GM23338 (cell line): ENCODE measurements around the gene CACNG8. TPM values are rescaled to one million over a fixed set of nuclear protein-coding genes. Genes with fewer than 3 reads are reported as not detected.

Experiments
- ATAC-seq: fragments of 200-7000 bp; cut with Tn5 transposase; 3 replicates; pipeline ENCODE4 v1.9.1; 2020
- DNase-seq: peaks from one replicate; pipeline ENCODE4 v3.0.0-alpha.2; 2015; ENCODE audit warnings: low spot score
- H2AFZ ChIP-seq: fragments of 200-600 bp; sonication (generic); 2 replicates; pipeline ENCODE4 v1.8.0; 2016; ENCODE audit warnings: antibody characterized with exemption, mild to moderate bottlenecking, moderate library complexity
- H3F3A ChIP-seq: fragments of 200-600 bp; sonication (generic); replicated peaks from 2 replicates; pipeline ENCODE4 v1.8.0; 2017; ENCODE audit warnings: antibody characterized with exemption, mixed run types, low read depth
- H3K27ac ChIP-seq: fragments of 200-600 bp; sonication (generic); 2 replicates; pipeline ENCODE4 v1.6.1; 2016; ENCODE audit warnings: low read depth
- H3K27me3 ChIP-seq: fragments of 200-600 bp; sonication (generic); 2 replicates; pipeline ENCODE4 v1.8.0; 2016; ENCODE audit warnings: mild to moderate bottlenecking, mixed run types, moderate library complexity; ENCODE audit not compliant: insufficient read depth
- H3K36me3 ChIP-seq: fragments of 200-600 bp; sonication (generic); 2 replicates; pipeline ENCODE4 v1.8.0; 2016; ENCODE audit warnings: mild to moderate bottlenecking; ENCODE audit not compliant: insufficient read depth
- H3K4me1 ChIP-seq: fragments of 200-600 bp; sonication (generic); 2 replicates; pipeline ENCODE4 v1.8.0; 2016; ENCODE audit warnings: mild to moderate bottlenecking, moderate library complexity; ENCODE audit not compliant: insufficient read depth
- H3K4me2 ChIP-seq: fragments of 200-600 bp; sonication (generic); 2 replicates; pipeline ENCODE4 v1.7.1; 2017; ENCODE audit warnings: mixed run types
- H3K4me3 ChIP-seq: fragments of 200-600 bp; sonication (generic); 2 replicates; pipeline ENCODE4 v1.6.1; 2016; ENCODE audit warnings: mixed run types
- H3K79me2 ChIP-seq: fragments of 200-600 bp; sonication (generic); replicated peaks from 2 replicates; pipeline ENCODE4 v1.8.0; 2017; ENCODE audit warnings: mild to moderate bottlenecking; ENCODE audit not compliant: insufficient read depth
- H3K9me2 ChIP-seq: fragments of 200-600 bp; sonication (generic); 2 replicates; pipeline ENCODE4 v1.8.0; 2017; ENCODE audit not compliant: insufficient read depth
- H4K20me1 ChIP-seq: fragments of 200-600 bp; sonication (generic); replicated peaks from 2 replicates; pipeline ENCODE4 v1.8.0; 2017; ENCODE audit warnings: mild to moderate bottlenecking; ENCODE audit not compliant: insufficient read depth
- H3K27ac Mint-ChIP-seq: 2 replicates; pipeline ENCODE4 v1.8.0; 2020; ENCODE audit warnings: inconsistent platforms, mild to moderate bottlenecking, moderate library complexity, mixed read lengths
- H3K27me3 Mint-ChIP-seq: 3 replicates; pipeline ENCODE4 v1.8.0; 2022; ENCODE audit warnings: low read depth, mild to moderate bottlenecking, moderate library complexity, mixed read lengths, inconsistent platforms; ENCODE audit not compliant: insufficient read depth, poor library complexity
- H3K36me3 Mint-ChIP-seq: 3 replicates; pipeline ENCODE4 v1.8.0; 2021; ENCODE audit warnings: low read depth, mild to moderate bottlenecking, inconsistent platforms, moderate library complexity, mixed read lengths
- H3K4me1 Mint-ChIP-seq: 3 replicates; pipeline ENCODE4 v1.8.0; 2020; ENCODE audit warnings: mild to moderate bottlenecking, inconsistent platforms, mixed read lengths
- H3K4me3 Mint-ChIP-seq: 3 replicates; pipeline ENCODE4 v1.8.0; 2021; ENCODE audit warnings: moderate library complexity, mild to moderate bottlenecking, inconsistent platforms, mixed read lengths
- H3K9me3 Mint-ChIP-seq: 3 replicates; pipeline ENCODE4 v1.8.0; 2020; ENCODE audit warnings: moderate library complexity, mild to moderate bottlenecking, inconsistent platforms, mixed read lengths
- CREB1 ChIP-seq: fragments of 250-450 bp; sonication (Bioruptor Pico); IDR thresholded peaks from 2 replicates; pipeline ENCODE4 v1.5.0; 2020; ENCODE audit warnings: low read depth, mild to moderate bottlenecking, moderate library complexity
- EZH2phosphoT487 ChIP-seq: fragments of 200-600 bp; sonication (generic); IDR thresholded peaks from one replicate; pipeline ENCODE4 v1.8.1; 2018; ENCODE audit warnings: antibody characterized with exemption; ENCODE audit not compliant: unreplicated experiment
- JUNB ChIP-seq: IDR thresholded peaks from one replicate; pipeline ENCODE4 v1.6.1; 2016; ENCODE audit warnings: antibody characterized with exemption; ENCODE audit not compliant: unreplicated experiment
- POLR2AphosphoS5 ChIP-seq: IDR thresholded peaks from 2 replicates; pipeline ENCODE4 v1.6.1; 2016; ENCODE audit warnings: antibody characterized with exemption, low read depth
- STAT1 ChIP-seq: IDR thresholded peaks from one replicate; pipeline ENCODE4 v1.6.1; 2016; ENCODE audit warnings: antibody characterized with exemption; ENCODE audit not compliant: unreplicated experiment
- ZNF114 ChIP-seq: fragments of 250-450 bp; sonication (Bioruptor Pico); IDR thresholded peaks from 2 replicates; pipeline ENCODE4 v1.5.0; 2020; ENCODE audit warnings: mild to moderate bottlenecking, moderate library complexity
- ZNF331 ChIP-seq: fragments of 250-450 bp; sonication (Bioruptor Pico); IDR thresholded peaks from 2 replicates; pipeline ENCODE4 v1.5.0; 2020; ENCODE audit warnings: low read depth, mild to moderate bottlenecking, moderate library complexity
- polyA plus RNA-seq: library from polyadenylated mRNA; unstranded; fragments of >200 nt; fragmentation: Nextera tagmentation; extraction: Ambion mirVana; gene quantifications from 2 replicates; pipeline ENCODE4 v1.2.1, GENCODE V29; 2016
- total RNA-seq: library from RNA; depleted of rRNA; stranded (reverse); fragments of >200 nt; shearing (Covaris generic); gene quantifications from 2 replicates; pipeline ENCODE4 v1.2.3, GENCODE V29; 2014
- TF ChIP-seq, protein P1 (sequence below), 2 experiments: fragments of 200-600 bp in 1 of 2; sonication (generic) in 1 of 2; conservative IDR thresholded peaks; 2 replicates each; pipeline versions ENCODE4 v1.5.1 to v1.6.1; 2016 to 2017; ENCODE audit warnings: antibody characterized with exemption in 2 of 2, low read depth in 2 of 2, mild to moderate bottlenecking in 2 of 2, moderate library complexity in 1 of 2
- TF ChIP-seq, protein P2 (sequence below): fragments of 250-450 bp; sonication (Bioruptor Pico); IDR thresholded peaks from 2 replicates; pipeline ENCODE4 v1.5.0; 2020; ENCODE audit warnings: mild to moderate bottlenecking, moderate library complexity
- TF ChIP-seq, protein P3 (sequence below): IDR thresholded peaks from 2 replicates; pipeline ENCODE4 v1.6.1; 2016; ENCODE audit warnings: antibody characterized with exemption

CACNG8 gene
- total and polyA plus RNA-seq, 2 experiments from 2014 or later: 2.2 to 3.9 TPM

DNA sequence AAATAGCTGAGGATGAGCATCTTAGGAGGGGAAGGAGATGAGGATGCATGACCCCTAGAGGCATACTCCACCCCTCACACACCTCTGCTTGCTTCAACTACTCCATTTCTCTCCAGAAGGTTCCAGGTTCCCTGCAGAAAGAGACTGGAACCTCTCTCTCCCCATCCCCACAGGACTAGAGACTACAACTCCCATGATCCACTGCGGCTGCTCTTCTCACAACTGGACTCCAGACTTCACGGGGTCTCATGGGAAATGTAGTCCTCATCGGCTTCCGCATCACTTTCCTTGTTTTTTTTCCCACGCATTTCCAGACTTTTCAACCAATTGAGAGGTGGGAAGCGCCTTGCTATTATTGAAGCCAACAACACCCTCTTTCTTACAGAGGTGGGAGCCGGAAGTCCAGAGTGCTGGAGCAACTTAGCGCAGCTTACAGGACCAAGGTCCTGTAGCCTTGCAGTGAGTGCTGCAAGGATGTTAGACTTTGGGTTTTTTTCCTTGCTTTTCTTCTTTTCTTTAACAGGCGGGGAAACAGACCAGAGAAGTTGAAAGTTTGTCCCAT is 14.8 kb downstream of the CACNG8 start:
- Histone ChIP-seq H2AFZ (no peak overlapping the region), H3K36me3 (peaks cover 5% of the 10 kb centered on the region), H3K4me1 (0 out of 2 replicates have a peak, but pooled peaks cover 4% of the 10 kb centered on the region), H3F3A (peaks cover 17% of the 10 kb centered on the region; the same call in 1 of the 2 replicates), H3K9me2 (no peaks in the 10 kb centered on the region), H3K27me3 (no peaks in the 10 kb centered on the region), H3K4me2 (peak overlapping the region; percentile 80), H3K79me2 (peaks cover 6% of the 10 kb centered on the region), H4K20me1 (peaks cover 5% of the 10 kb centered on the region; the same call in 1 of the 2 replicates), H3K4me3 (peak overlapping the region; percentile 60), H3K27ac (peak overlapping the region; percentile 83)
- peaks cover 3% of the 10 kb centered on the region; the same call in 2 of the 3 replicates for H3K9me3 Mint-ChIP-seq
- peak; percentile 99 for DNase-seq
- H3K4me3 Mint-ChIP-seq: peak overlapping the region; percentile 85
- TF ChIP-seq POLR2AphosphoS5 (peak; percentile 77), EZH2phosphoT487 (no peak), STAT1 (no peak), ZNF114 (CRISPR knock-in tag) (peak; percentile 75; the same call in 1 of the 2 replicates), JUNB (no peak), CREB1 (CRISPR knock-in tag) (peak; percentile 54; the same call in 1 of the 2 replicates), ZNF331 (CRISPR knock-in tag) (no peak)
- TF ChIP-seq, protein P1, sequence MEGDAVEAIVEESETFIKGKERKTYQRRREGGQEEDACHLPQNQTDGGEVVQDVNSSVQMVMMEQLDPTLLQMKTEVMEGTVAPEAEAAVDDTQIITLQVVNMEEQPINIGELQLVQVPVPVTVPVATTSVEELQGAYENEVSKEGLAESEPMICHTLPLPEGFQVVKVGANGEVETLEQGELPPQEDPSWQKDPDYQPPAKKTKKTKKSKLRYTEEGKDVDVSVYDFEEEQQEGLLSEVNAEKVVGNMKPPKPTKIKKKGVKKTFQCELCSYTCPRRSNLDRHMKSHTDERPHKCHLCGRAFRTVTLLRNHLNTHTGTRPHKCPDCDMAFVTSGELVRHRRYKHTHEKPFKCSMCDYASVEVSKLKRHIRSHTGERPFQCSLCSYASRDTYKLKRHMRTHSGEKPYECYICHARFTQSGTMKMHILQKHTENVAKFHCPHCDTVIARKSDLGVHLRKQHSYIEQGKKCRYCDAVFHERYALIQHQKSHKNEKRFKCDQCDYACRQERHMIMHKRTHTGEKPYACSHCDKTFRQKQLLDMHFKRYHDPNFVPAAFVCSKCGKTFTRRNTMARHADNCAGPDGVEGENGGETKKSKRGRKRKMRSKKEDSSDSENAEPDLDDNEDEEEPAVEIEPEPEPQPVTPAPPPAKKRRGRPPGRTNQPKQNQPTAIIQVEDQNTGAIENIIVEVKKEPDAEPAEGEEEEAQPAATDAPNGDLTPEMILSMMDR (conservative IDR thresholded peaks at IDR 0.05; ENCODE audit: low read depth in 2 of 2): peak; percentile 18 to 20; a peak in 1 of 4 replicates
- TF ChIP-seq, protein P2, sequence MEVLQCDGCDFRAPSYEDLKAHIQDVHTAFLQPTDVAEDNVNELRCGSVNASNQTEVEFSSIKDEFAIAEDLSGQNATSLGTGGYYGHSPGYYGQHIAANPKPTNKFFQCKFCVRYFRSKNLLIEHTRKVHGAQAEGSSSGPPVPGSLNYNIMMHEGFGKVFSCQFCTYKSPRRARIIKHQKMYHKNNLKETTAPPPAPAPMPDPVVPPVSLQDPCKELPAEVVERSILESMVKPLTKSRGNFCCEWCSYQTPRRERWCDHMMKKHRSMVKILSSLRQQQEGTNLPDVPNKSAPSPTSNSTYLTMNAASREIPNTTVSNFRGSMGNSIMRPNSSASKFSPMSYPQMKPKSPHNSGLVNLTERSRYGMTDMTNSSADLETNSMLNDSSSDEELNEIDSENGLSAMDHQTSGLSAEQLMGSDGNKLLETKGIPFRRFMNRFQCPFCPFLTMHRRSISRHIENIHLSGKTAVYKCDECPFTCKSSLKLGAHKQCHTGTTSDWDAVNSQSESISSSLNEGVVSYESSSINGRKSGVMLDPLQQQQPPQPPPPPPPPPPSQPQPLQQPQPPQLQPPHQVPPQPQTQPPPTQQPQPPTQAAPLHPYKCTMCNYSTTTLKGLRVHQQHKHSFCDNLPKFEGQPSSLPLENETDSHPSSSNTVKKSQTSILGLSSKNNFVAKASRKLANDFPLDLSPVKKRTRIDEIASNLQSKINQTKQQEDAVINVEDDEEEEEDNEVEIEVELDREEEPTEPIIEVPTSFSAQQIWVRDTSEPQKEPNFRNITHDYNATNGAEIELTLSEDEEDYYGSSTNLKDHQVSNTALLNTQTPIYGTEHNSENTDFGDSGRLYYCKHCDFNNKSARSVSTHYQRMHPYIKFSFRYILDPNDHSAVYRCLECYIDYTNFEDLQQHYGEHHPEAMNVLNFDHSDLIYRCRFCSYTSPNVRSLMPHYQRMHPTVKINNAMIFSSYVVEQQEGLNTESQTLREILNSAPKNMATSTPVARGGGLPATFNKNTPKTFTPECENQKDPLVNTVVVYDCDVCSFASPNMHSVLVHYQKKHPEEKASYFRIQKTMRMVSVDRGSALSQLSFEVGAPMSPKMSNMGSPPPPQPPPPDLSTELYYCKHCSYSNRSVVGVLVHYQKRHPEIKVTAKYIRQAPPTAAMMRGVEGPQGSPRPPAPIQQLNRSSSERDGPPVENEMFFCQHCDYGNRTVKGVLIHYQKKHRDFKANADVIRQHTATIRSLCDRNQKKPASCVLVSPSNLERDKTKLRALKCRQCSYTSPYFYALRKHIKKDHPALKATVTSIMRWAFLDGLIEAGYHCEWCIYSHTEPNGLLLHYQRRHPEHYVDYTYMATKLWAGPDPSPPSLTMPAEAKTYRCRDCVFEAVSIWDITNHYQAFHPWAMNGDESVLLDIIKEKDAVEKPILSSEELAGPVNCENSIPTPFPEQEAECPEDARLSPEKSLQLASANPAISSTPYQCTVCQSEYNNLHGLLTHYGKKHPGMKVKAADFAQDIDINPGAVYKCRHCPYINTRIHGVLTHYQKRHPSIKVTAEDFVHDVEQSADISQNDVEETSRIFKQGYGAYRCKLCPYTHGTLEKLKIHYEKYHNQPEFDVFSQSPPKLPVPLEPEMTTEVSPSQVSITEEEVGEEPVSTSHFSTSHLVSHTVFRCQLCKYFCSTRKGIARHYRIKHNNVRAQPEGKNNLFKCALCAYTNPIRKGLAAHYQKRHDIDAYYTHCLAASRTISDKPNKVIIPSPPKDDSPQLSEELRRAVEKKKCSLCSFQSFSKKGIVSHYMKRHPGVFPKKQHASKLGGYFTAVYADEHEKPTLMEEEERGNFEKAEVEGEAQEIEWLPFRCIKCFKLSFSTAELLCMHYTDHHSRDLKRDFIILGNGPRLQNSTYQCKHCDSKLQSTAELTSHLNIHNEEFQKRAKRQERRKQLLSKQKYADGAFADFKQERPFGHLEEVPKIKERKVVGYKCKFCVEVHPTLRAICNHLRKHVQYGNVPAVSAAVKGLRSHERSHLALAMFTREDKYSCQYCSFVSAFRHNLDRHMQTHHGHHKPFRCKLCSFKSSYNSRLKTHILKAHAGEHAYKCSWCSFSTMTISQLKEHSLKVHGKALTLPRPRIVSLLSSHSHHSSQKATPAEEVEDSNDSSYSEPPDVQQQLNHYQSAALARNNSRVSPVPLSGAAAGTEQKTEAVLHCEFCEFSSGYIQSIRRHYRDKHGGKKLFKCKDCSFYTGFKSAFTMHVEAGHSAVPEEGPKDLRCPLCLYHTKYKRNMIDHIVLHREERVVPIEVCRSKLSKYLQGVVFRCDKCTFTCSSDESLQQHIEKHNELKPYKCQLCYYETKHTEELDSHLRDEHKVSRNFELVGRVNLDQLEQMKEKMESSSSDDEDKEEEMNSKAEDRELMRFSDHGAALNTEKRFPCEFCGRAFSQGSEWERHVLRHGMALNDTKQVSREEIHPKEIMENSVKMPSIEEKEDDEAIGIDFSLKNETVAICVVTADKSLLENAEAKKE (CRISPR knock-in tag): peak; percentile 80; the same call in 1 of the 2 replicates
- TF ChIP-seq, protein P3, sequence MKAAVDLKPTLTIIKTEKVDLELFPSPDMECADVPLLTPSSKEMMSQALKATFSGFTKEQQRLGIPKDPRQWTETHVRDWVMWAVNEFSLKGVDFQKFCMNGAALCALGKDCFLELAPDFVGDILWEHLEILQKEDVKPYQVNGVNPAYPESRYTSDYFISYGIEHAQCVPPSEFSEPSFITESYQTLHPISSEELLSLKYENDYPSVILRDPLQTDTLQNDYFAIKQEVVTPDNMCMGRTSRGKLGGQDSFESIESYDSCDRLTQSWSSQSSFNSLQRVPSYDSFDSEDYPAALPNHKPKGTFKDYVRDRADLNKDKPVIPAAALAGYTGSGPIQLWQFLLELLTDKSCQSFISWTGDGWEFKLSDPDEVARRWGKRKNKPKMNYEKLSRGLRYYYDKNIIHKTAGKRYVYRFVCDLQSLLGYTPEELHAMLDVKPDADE: peak; percentile 98
- H3K27ac Mint-ChIP-seq: peak overlapping the region; percentile 97
- H3K4me1 Mint-ChIP-seq: peaks cover 18% of the 10 kb centered on the region
- H3K27me3 Mint-ChIP-seq: peaks cover 36% of the 10 kb centered on the region
- ATAC-seq: peak; percentile 8
- peaks cover 30% of the 10 kb centered on the region for H3K36me3 Mint-ChIP-seq
